IMR-90 (cell line): ENCODE measurements around the gene GZMB.

Source experiments
- BHLHE40 ChIP-seq: fragments of 150-350 bp; IDR thresholded peaks from 2 replicates; pipeline ENCODE4 v1.6.1; 2016; ENCODE audit warnings: mild to moderate bottlenecking, low read depth, low read length
- CTCF ChIP-seq: conservative IDR thresholded peaks from 2 replicates; pipeline ENCODE4 v1.5.1; 2012; ENCODE audit warnings: mild to moderate bottlenecking, low read depth, low read length, improper control_type of control experiment
- FOS ChIP-seq: fragments of 150-350 bp; IDR thresholded peaks from 2 replicates; pipeline ENCODE4 v1.6.1; 2016; ENCODE audit warnings: low read depth, low read length
- MAFK ChIP-seq: IDR thresholded peaks from 2 replicates; pipeline ENCODE4 v1.6.1; 2012; ENCODE audit warnings: low read depth, low read length, improper control_type of control experiment
- MXI1 ChIP-seq: IDR thresholded peaks from 2 replicates; pipeline ENCODE4 v1.6.1; 2012; ENCODE audit warnings: low read depth, mild to moderate bottlenecking, low read length, moderate library complexity, borderline replicate concordance
- POLR2A ChIP-seq: IDR thresholded peaks from 2 replicates; pipeline ENCODE4 v1.6.1; 2012; ENCODE audit warnings: mild to moderate bottlenecking, low read depth, low read length
- SMC3 ChIP-seq: fragments of 150-350 bp; IDR thresholded peaks from 2 replicates; pipeline ENCODE4 v1.6.1; 2016; ENCODE audit warnings: low read depth, mild to moderate bottlenecking, antibody characterized with exemption, low read length, moderate library complexity
- USF2 ChIP-seq: fragments of 150-350 bp; IDR thresholded peaks from 2 replicates; pipeline ENCODE4 v1.6.1; 2017; ENCODE audit warnings: mild to moderate bottlenecking, antibody characterized with exemption, low read length, low read depth

GRCh38 chr14:24607635-24608514 is 26.1 kb downstream of the GZMB start:
- TF ChIP-seq CTCF (no peak), POLR2A (no peak), BHLHE40 (no peak), SMC3 (no peak), USF2 (no peak), MXI1 (no peak), FOS (no peak), MAFK (no peak)
